Measurements from ENCODE around the gene RLN1.
A peak's percentile ranks its signal among the peaks of the same experiment; 100 is the strongest.
"Not testable (repeated sequence)": the region's sequence is repeated elsewhere in the genome, so short reads cannot be mapped to it uniquely, and the experiment has no call there.

The RLN1 gene, protein sequence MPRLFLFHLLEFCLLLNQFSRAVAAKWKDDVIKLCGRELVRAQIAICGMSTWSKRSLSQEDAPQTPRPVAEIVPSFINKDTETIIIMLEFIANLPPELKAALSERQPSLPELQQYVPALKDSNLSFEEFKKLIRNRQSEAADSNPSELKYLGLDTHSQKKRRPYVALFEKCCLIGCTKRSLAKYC

DNA sequence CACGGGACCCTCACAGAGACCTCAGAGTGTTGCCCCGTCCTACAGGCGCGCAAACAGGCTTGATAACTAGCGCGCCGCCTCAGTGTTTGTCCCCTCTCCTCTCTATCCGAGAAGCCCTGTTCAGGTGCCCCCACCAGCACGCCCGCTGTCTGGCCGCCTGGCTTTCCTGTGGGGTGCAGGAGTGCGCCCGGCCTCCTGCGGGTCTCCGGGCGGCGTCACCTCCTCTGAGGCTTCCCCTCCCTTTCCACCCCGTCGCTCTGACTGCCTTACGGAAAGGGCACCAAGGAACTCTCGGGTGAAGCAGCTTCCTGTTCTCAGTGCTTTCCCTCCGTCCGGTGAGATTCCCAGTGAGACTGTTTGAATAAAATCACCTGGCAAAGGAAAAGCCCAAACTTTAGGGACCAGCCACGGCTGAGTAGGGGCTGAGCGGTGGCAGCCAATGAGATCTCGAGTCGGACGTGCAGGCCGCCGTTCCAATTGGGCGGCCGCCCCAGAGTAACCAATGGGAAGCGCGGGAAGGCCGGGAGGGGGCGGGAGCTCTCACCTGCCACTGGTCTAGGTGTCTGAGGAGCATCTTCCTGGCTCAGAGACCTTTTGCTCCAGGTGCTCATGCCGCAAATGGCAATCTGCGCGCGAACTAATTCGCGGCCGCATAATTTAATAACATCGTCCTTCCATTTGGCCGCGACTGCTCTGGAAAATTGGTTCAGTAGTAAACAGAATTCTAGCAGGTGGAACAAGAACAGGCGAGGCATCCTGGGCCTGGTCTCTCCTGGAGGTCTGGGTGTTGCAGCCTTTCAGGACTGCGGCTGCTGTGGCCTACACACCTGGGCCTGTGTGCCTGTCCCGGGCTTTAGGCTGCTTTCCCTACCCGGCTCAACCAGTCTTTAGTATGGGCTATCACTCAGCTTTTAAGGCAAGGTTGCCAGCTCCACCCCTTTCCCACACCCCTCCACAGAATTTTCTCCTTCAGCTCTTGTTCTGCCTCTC is at the start of gene RLN1:
Gene RLN1 (minus strand): TSS at position 885 of the 990 bp plus-strand sequence. CDS start 130 bp downstream, at position 755.
- DNase-seq (ENCODE audit: low spot score), result not testable (repeated sequence)

DNA sequence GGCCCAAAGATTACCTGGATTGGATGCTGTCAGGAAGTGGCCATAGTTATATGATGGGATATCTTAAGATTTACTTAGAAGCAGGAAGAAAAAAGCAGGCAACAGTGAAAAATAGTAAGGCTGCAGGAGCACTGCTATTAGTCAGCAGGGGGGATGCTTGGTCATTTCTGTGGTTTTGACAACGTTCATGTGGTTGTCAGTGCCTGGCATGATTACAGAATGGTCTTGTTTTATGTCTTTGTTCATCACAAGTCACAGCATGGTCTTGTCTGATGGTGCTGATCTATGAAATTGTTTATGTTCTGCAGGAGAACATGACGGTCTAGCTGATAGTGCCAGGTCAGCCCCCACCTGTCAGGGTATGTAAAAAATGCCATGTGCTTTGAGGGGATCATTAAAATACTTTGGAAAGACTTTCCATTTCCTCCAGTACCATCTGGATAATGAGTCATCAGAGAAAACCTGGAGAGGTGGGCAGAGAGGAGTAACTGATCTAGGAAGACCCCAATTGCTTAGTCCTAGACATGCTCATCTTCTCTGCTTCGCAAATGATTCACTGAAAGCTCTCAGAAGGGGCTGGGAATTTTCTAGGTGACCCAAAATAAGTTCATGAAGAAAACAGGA is 49.5 kb upstream of the RLN1 start:
- DNase-seq (ENCODE audit: low spot score), result peak; percentile 63

DNA sequence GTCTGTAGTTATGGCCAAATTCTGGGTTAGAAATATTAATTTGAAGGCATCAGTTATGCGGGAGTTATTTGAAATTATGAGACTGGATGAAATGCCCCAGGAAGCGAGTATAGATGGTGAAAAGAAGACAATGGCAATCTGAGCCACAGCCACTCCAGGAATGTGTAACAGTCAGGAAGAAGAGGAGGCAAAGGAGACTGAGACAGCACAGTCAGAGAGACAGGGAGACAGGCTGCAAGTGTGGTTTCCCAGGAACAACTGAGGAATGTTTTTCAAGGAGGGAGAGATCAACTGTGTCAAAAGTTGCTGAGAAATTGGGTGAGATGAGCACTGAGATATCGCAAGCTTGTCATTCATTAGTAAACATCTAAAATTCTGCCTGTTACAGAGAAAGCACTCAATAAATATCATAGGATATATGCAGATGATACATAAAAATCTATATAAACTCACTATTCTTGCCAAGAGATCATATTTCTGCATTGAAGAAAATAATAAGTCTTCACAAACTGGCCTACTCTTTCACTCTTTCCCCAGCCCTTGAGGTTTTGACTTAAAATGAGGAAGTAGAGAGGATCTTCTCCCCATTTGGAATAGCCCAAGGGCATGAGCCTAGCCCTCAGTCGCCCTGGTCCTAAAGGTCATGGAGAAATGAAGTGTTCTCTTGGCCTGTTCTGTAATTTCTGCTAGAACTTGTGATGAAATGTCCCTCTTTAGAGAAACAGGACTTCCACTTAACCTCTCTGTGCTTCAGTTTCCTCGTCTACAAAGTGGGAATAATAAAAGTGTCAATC is 48.5 kb upstream of the RLN1 start:
- peak; percentile 9 for DNase-seq (ENCODE audit: low spot score)

DNA sequence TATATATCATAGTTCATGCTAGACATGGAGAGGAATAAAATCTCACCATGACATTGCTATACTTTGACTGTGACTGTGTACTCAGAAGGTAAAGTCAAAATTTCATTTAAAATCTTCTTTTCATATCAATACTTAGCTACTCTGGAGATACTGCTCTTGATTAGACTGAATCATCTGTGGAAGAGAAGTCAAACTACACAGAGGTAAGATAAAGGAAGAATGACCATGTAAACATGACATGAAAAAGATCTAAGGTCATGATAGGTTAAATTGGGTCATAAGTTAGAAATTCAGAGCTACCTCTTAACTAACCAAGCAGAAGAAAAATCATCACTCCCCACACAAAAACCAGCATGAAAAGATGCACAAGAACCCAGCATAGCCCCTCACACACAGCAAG is 44.8 kb upstream of the RLN1 start:
- no peak for DNase-seq (ENCODE audit: low spot score)

DNA sequence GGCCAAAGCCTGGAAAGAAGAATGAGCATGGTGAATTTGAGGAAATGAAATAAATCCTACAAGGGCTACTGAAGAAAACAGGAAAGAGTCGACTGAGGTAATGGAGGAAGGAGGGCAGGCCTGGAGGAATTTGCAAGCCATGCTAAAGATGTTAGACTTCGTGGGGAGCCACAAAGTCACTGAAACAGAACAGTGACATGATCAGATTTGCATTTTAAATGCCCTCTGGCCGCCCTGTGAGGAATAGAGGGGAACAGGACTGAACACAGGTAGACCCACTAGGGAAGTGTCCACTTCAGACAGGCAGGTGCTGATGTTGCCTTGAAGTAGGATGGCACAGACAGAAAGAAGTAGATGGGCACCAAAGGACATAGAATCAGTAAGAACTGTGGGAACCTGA is 42.8 kb upstream of the RLN1 start:
- DNase-seq (ENCODE audit: low spot score), result no peak

DNA sequence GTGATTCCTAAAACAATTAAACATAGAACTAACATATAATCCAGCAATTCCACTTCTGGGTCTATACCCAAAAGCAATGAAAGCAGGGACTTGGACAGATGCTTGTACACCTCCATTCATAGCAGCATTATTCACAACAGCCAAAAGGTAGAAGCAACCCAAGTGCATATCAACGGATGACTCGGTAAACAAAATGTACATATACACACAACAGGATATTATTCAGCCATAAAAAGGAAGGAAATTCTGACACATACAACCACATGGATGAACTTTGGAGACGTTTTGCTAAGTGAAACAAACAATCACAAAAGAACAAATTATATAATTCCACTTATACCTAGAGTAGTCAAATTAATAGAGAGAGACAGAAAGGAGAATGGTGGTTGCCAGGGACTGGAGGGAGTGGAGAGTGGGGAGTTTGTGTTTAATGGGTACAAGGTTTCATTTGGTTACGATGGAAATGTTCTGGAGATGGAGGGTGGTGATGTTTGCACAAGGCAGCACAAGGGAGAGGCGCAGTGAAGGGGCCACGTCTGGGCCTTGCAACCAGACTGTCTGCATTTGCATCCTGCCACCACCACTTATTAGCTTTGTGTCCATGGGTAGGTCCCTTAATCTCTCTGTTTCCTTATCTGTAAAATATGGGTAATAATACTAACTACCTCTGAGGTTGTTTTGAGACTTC is 36.3 kb upstream of the RLN1 start:
- DNase-seq (ENCODE audit: low spot score), result no peak

DNA sequence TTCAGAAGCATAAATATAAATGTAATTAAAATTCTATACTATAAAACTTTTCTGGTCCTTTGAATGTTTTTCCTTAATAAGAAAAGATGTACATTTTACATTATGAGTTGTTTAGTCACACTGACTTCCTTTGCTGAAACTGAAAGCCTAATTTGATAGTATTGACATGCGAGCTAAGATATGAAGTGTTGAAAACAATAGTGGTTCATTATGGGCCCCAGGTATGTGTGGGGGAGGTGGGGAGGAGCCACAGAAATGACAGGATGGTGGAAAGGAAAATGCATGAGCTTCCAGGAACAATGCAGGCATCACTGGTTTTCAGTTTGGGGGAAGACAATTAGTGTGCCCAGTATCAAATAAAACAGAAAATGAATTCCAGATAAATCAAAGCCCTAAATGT is 35.4 kb upstream of the RLN1 start:
- DNase-seq (ENCODE audit: low spot score), result no peak

DNA sequence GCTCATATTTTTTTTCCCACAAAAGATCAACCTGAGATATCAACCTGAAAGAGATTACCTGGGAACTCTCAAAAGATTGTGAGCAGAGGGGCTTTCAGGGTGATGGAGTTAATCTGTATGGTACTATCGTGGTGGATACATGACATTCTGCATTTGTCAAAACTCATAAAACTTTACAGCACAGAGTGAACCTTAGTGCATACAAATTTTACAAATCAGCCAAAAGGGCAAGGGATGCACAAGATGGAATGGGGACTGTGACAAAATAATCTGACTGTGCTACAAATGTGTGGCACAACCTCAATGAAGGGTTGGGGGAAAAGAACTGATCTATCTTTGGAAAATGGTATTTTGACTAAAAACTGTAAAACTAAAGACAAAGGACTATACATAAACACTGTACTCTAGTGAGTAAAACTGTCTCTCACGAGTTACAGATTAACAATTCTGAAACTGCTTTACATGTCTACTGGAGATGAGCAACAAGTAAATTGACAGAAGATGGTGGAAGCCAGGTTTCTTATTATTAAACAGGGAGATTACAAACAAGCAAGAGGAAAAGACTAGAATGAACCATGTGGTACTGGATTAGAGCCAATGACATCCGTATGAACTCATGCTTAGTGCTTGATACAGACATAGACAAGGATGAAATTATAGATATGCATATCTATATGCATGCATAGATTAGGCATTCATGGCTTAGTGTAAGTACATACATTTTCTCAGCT is 24.8 kb upstream of the RLN1 start:
- no peak for DNase-seq (ENCODE audit: low spot score)

DNA sequence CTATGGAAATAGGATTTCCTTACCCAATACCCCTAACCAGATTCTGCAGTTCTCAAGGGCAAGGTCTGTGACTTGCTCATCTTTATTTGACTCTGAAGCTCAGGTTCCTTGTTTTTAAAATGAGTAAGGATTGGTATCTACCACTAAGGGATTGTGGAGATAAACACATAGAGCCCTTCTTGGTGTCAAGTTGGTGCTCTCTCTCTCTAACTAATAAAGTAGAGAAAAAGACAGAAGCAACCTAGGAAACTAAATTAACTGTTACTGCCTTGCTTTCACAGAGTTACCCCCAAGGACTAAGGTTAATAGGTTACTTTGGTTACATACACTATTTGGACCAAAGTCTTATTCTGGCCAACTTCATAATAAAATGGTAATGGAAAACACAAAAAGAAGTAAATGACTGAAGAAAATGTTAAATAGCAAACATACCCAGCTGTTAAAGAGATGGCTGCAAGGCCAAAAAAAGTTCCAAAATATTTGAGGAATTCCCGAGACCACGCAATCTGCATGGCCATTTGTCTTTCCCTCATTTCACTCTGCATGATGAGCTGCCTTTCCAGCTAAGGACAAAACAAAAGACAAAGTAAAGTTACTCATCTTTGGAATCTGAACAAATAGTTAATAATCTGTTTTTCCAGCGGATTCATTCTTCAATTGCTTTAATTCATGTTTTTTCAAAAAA is 21.8 kb upstream of the RLN1 start:
- DNase-seq (ENCODE audit: low spot score), result no peak

DNA sequence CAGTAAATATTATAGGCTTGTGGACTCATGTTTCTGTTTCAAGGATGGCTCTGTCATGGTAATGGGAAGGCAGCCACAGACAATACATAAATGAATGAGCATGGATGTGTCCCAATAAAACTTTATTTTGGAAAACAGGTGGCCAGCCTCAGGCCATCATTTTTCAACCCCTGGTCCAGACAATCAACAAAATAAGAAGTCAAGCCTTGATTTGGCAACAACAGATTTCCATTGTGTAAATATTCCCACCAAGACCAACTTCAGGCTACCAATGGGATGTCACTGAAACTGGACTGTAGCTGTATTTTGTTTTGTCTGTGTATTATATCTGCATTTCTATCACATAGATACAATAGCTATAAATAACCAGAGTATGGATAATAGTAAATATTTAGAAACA is 20.7 kb upstream of the RLN1 start:
- no peak for DNase-seq (ENCODE audit: low spot score)

DNA sequence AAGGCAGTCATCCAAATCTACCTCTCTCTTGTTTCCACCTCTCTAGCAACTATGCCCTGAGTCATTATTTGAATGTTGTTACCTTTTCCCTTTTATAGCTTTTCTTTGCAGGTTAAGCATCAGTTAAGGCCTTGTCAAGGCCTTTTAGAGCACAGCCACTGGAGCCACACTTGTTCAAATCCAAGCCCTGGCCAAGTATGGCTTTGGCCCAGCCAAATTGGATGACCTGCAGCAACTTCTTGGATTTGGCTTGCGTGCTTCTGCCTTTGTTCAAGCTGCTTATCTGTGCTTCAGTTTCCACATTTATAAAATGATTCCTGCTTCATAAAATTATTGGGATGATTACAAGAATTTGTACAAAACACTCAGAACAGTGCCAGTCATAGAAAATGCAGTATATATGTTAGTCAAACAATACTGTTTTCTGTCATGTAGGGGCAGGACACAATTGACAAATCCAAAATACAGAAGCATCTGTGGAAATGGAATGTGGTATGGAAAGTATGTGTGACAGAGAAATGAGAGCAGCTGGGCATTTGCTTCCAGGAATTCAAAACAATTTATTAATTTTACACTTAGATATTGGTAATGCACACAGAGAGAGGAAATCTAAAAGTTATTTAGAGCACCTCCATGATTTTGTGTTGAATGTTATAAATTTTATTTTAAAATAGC is 17.9 kb upstream of the RLN1 start:
- no peak for DNase-seq (ENCODE audit: low spot score)

DNA sequence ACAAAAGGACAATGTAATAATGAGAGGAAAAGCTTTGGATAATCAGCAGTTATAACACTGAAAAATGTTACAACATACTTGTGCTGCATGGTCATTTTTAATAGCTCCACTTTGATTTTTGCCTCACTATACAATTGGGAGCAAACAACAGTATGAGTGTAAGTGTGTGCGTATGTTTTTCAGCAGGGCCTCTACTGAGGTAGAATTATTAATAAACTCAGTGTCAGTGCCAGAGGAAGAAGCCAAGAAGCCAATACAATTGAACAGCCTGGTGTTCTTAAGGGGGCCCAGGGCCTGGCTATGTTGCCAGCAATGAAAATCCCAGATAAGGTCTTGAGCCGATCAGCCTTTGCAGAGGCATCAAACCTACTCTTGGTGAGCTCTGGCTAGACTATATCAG is 16.1 kb upstream of the RLN1 start:
- no peak for DNase-seq (ENCODE audit: low spot score)

DNA sequence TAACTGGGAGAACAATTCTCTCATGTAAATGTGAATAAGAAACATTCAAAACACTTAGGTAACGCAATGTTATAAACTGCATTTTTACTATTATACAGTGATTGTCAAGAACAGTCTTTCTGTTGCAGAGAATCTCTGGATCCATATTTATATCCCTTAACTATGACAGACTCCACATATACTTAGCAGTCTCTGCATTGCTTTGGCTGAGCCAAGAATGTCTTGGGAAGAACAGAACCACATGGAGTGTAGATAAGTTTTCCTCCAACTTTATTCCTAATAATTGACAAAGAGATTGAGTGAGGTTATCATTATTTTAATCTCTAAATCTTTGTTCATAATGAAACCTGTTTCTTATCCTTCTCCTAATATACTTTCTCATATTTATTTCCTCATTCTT is 15.6 kb upstream of the RLN1 start:
- no peak for DNase-seq (ENCODE audit: low spot score)

DNA sequence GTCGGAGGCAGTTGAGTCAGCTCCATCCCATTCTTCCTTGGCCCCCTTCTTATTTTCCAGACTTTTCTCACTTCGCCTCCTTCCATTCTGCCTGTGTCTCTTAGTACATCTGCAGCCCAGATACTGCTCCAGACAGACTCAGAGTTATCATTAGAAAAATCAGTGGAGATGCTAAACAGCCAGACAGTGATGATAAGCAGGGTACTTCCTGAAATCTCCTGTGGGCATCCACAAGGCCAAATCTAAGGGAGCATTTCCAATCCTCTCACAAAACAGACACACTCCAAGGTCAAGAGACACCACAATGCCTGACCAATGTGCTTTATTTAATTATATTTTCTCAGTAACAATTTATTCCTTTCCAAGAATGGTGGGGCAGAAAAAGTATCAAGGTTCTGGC is 14.5 kb upstream of the RLN1 start:
- DNase-seq (ENCODE audit: low spot score), result no peak

DNA sequence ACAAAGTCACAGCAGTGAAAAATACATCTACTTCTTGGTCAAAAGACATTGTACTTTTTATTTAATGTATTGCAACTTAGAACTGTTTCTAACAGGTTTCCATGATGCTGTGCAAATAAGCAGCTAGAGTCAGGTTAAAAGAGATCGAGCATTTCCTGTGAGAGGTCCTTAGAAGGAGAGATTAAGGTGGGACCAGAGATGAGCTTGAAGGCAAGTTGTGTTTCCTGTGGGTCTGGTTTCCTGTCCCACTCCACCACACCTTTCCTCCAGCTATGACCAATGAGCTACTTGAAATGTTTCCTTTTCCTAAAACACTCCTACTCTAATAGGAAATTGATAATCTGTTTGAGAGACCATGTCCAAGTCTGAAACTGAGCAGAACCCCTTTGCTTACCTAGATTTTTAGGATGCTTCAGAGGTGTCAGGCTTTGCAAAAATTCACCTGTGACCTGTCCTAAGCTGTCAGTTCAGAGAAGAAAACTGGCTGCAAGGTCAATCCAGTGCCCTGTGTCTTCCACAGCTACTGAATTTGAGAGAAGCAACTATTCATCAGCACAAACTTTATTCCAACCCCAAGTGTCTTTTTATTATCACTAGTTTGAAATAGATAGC is 13.1 kb upstream of the RLN1 start:
- no peak for DNase-seq (ENCODE audit: low spot score)

DNA sequence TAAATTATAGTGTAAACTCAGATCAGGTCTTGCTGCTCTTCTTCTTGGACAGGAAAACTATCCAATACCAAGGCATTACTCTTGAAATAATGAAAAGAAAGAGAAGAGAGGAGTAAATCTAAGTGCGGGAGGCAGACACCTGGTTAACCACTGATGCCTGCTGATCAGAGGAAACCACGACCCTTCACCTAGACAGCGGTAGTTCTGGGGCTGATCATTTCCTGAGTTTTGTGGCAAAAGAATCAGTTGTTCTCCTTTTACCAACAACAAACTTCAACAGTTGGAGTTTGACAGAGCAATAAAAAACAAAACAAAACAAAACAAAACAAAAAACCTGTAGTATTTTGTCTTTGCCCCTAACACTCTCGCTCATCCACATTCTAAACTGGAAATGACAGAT is 3.0 kb downstream of the RLN1 start:
- no peak for DNase-seq (ENCODE audit: low spot score)

DNA sequence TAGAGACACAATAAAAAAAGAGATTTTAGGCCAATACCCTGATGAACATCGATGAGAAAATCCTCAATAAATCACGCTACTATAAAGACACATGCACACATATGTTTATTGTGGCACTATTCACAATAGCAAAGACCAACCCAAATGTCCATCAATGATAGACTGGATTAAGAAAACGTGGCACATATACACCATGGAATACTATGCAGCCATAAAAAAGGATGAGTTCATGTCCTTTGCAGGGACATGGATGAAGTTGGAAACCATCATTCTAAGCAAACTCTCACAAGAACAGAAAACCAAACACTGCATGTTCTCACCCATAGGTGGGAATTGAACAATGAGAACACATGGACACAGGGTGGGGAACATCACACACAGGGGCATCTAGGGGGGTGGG is 8.4 kb downstream of the RLN1 start:
- DNase-seq (ENCODE audit: low spot score), result not testable (repeated sequence)

DNA sequence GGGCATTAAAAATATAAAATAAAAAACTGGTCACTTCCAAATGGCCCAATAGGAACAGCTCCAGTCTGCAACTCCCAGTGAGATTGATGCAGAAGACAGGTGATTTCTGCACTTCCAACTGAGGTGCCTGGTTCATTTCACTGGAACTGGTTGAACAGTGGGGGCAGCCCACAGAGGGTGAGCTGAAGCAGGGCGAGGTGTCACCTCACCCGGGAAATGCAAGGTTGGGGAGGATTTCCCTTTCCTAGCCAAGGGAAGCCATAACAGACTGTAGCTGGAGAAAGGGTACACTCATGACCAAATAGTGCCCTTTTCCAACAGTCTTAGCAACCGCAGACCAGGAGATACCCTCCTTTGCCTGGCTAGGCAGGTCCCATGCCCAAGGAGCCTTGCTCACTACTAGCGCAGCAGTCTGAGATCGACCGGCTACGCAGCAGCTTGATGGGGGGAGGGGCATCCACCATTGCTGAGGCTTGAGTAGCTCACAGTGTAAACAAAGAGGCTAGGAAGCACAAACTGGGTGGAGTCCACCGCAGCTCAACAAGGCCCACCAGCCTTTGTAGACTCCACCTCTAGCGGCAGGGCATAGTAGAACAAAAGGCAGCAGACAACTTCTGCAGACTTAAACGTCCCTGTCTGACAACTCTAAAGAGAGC is 12.7 kb downstream of the RLN1 start:
- DNase-seq (ENCODE audit: low spot score), result no peak

DNA sequence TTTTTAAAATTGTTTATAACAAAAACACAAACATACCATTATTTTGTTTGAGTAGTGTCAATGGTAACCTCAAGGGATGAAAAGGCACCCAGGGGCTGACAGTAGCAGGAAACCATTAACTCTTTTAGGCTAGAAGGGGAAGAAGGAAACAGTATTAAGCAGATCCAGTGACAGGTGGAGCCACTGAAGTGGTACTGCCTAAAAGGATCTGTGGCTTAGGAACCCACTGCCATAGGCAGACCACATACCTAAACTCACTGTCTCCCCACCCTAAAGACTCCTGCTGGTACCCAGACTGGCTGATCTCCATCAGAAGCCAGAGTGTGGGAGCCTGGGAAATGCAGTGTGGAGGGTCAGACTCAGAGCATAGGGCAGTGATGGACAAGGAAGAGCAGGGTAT is 13.5 kb downstream of the RLN1 start:
- DNase-seq (ENCODE audit: low spot score), result no peak

Measured in AG08396 (cell line).